HT1080 (cell line): ENCODE data around the gene MYLK4. TPM values are rescaled to one million over a fixed set of nuclear protein-coding genes. Genes with fewer than 3 reads are reported as not detected.

Experiments
- DNase-seq: peaks from one replicate; pipeline ENCODE4 v3.0.0-alpha.2; 2015; ENCODE audit warnings: low read depth
- total RNA-seq: library from RNA; depleted of rRNA; stranded (reverse); fragments of >200 nt; shearing (Covaris generic); gene quantifications from 2 replicates; pipeline ENCODE4 v1.2.3, GENCODE V29; 2014

MYLK4 gene
- total RNA-seq, 1 experiment from 2014 or later = 0.02 TPM

- no peak for DNase-seq
Observed at GRCh38 chr6:2708456-2708855, 42.3 kb downstream of the MYLK4 start.

GRCh38 chr6:2706558-2706957 lies 44.2 kb downstream of the MYLK4 start:
- no peak for DNase-seq

DNA sequence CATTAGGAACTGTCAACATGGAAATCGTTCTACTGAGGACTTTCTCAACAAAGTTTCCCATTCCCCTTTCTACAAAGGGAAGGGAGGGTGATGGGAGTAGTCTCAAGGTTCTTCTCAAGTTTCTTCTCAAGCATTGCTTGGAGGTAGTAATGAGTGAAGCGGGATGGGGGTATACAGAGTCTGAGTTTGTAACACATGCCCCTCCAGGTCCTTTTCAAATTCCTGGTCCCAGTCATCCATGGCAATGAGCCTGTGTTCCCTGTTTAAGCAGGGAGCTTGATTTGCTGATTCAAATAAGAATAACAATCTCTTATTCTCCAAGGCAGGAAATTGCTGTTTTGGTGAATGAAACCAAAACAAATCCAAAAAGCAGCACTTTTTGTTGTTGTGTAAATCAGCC lies 45.5 kb downstream of the MYLK4 start:
- DNase-seq = no peak

- no peak for DNase-seq
Observed at GRCh38 chr6:2697291-2697690, 53.4 kb downstream of the MYLK4 start.

DNA sequence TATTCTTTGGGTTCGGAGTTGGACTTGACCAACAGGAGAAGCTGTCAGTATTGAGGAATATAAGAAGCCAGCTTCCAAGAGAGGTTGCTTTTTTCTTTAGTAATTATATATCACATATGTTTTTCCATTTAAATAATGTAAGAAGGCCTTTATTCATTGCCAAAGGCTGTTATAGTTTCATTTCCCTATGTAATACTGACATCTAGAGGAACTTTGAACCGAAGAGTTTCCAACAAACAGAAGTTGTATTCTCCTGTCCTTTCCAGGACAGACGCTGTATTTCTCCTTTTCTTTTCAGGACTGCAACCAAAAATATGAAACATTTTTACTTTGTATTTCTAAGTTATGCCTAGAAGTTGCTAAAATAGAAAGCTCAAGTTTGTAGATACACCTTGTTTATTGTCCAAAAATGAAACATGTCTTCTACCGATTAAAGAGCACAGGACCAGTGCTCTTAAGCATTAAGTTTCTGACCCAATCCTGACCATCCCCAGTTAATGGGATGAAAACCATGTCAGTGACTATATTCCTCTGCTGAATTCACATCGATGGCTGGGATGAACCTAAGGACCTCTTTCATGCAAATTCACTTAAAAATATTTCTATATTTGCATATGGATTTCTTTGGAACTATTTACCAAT lies 55.1 kb downstream of the MYLK4 start:
- DNase-seq = peak; percentile 17

GRCh38 chr6:2693231-2693630 lies 57.5 kb downstream of the MYLK4 start:
- no peak for DNase-seq

DNA sequence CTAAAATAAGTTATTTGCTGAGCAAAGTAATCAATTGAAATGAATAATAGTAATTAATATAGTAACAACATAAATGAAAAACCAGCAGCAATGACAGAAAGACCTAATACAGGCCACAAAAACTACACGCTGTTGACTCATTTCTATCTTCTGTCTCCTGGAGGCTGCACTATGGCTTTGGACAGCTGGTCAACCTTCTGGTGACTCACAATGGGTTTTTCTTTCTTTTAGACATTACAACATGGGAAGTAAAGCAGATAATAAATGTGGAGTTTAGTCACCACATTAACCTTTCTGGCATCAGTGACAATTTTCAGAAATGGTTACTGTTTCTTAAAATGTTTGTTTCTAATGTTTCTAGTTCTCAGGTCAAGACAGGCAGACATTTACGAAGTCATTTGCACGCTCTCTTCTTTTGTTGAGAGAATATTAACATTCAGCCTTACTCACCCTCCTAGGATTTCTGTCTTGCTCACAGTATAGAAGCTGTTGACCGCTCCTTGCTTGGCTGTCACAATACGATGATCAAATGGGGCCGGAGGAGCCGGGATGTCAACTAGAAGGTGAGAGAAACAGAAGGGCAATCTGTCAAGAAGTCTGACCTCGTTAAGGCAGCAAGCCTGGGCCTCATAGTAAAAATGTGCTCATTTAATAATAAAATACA lies 62.2 kb downstream of the MYLK4 start:
- peak; percentile 90 for DNase-seq

GRCh38 chr6:2687456-2687855 lies 63.3 kb downstream of the MYLK4 start:
- no peak for DNase-seq

GRCh38 chr6:2686515-2686914 lies 64.2 kb downstream of the MYLK4 start:
- no peak for DNase-seq

DNA sequence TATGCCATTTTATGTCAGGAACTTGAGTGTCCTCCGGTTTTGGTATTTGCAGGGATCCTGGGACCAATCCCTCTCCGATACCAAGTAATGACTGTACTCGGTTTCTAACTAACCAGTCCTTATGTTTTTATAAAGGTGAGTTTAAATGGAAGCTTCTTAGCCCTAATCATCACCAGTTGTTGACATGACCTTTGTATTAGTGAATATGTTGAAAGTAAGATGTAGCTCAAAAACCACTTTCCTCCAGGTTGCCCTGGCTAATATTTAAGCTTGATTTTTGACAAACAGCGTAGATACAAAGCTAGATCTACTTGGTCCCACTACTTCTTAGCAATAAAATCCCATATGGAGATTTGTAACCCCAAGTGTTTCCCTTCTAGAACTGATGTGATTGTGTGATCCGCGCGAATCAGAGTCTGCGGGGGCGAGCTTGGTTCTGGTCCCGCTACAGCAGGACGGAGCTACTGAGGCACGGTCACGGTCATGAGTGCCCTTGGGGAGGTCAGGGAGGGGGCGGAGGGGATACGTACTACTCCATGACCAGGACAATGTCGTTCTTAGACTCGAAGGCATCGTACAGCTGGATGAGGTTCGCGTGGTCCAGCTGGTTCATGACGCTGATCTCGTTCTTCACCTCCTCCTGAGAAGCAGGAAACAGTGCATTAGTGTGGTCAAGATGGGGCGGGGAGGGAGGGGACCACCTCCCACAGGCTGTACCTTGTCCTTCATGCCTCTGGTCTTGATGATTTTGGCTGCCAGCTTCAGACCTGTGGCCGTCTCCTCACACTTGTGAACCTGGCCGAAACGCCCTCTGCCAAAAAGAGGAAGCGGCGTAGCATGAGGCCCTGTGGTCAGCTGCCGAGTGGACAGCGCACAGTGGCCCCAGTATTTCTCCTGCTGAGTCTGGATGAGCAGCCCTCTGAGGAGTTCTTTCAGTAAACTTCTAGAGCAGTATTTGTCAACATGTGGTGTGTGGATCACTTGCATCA lies 65.7 kb downstream of the MYLK4 start:
- no peak for DNase-seq

- DNase-seq = peak; percentile 82
Observed at GRCh38 chr6:2684103-2684749, 66.5 kb downstream of the MYLK4 start.

GRCh38 chr6:2680264-2680922 lies 70.3 kb downstream of the MYLK4 start:
- no peak for DNase-seq

DNA sequence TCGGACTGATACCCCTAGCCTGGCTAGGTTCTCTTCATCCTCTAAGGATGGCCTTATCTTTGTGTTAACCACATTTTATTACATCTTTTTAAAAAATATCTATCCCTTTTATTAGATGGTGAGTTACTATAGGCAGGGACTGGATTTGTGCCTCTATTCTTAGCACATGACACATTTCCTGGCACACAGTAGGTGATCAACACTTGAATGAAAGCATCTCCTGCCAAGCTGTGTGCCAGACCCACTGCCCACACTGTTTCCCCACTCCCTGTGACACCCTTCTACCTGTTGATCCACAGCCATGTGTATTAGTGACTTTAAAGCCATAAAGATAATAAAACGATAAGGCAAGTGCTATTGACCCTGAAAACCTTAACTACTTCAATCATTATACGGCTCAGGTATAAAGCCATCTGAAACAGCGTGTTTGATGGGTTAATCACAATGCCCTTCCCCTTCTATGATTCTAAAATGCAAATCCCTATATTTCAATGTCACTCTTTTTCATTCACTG lies 73.6 kb downstream of the MYLK4 start:
- DNase-seq = no peak

DNA sequence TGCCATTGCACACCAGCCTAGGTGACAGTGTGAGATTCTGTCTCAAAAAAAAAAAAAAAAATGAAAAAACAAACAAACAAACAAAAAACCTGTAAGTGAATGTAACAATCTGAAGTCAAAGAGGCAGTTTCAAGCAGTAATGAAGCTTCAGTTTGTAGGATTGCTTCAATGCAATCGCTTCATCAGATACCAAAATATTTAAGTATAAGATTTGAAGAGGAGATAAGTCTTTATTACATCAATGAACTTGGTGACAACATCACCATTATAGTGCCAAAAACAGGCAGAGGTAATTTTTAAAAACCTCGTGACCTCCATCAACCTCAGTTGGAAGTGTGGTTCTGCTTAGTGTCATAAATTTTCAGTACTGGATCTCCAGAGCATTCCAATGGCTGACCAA lies 74.7 kb downstream of the MYLK4 start:
- no peak for DNase-seq

DNA sequence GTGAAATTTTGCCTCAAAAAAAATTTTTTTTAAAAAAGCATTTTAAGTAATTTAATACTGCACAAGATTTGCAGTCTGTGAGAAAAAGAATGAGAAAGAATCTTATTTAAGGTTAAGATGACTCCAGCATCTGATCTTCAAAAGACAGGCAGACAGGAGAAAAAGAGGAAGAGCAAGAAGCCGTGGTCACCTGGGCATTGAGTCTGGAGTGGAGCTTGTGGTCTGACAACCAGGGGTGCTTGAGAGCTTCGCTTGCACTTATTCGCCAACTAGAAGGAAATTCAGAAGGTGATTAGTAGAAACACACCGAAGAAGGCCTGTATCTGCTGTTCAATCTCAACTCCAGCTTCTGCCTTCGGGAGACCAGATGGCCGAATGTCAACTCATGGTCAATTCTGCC lies 75.9 kb downstream of the MYLK4 start:
- no peak for DNase-seq

- DNase-seq = no peak
Observed at GRCh38 chr6:2669067-2669700, 81.5 kb downstream of the MYLK4 start.

- no peak for DNase-seq
Observed at GRCh38 chr6:2667617-2668016, 83.1 kb downstream of the MYLK4 start.

DNA sequence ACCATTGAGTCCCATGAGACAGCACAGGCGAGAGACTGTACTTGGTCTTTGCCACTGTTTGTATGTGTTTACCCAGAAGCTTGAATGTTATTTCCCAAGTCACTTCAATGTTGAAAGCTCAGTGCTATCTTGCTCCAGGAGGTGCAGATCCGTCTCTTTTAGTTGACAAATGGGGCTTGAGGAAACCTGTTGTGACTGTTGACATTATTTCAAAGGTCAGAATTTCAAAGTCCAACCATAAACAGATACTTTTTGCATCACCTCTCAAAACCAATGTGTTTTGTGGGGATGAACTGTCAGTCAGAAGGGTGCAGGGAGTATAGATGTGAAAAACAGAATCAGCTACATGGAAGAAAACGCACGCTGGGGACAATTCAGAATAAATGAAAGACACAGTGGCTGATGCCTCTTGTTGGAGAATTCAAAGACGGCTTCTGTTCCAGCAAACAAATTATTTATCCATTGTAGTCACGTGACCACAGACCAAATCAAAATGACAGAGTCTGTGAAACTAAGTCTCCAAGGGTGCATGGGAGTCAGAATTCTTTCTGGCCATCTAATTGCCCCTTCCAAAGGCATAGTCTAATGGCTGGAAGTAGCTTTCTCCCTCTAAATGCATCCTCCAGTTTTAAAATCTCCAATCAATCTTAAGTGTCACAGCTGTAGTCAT lies 83.7 kb downstream of the MYLK4 start:
- no peak for DNase-seq

DNA sequence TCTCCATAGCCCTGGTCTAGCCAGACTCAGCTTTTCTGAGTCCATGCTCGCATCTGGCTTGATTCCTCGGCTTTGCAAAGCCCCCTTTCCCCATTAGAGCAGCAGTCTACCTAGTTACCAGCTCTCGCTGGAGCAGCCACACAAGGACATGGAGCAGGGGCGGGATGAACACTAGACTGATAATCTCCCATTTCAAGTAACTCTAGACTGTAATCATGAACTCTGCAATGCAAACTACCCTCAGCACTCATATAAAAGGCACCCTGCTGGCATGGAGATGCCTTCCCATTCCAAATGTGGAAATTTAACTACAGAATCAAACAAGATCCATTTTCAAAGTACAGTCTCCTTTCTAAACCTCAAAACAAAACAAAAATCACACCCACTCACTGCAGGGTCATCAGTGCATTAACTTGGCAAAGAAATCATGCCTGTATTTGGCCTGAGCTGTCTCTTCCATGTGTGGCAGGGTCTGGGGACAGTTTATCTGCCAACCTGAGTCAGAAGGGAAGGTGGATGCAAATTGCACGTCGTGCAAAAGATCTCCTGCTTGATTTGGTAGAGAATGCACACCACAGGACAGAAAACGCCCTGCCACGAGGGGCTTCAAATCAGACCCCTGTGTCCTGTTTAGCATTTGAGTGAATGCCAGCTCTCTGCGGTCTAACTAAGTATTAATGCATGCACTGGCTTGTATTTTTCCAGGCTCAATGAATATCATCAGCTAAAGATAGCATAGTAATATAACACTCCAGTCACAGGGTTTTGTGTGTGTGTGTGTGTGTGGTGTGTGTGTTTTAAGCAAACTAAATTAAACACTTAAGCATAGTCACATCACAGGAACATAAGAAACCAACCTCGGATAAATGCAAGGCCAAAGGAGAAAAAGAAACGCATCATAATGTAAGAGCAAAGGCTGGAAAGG lies 85.3 kb downstream of the MYLK4 start:
- no peak for DNase-seq
